Muscle of leg (tissue), 11 donors: ENCODE results near the gene SLC35E1. TPM values are rescaled to one million over a fixed set of nuclear protein-coding genes. Genes with fewer than 3 reads are reported as not detected.

Experiments used
- DNase-seq: peaks from one replicate; pipeline ENCODE4 v3.0.0; 2013
- H3K27ac ChIP-seq: one replicate; pipeline ENCODE4 v1.5.1; 2013; ENCODE audit warnings: mild to moderate bottlenecking, low read length, control low read depth
- H3K27me3 ChIP-seq: one replicate; pipeline ENCODE4 v1.6.1; 2013; ENCODE audit warnings: low read length; ENCODE audit not compliant: control insufficient read depth, insufficient read depth
- H3K36me3 ChIP-seq: one replicate; pipeline ENCODE4 v1.6.1; 2013; ENCODE audit warnings: low read length; ENCODE audit not compliant: control insufficient read depth, insufficient read depth
- H3K4me1 ChIP-seq: one replicate; pipeline ENCODE4 v1.6.1; 2013; ENCODE audit warnings: low read length; ENCODE audit not compliant: control insufficient read depth, insufficient read depth
- H3K4me3 ChIP-seq: one replicate; pipeline ENCODE4 v1.5.1; 2013; ENCODE audit warnings: low read length, control low read depth
- H3K9me3 ChIP-seq: replicated peaks from 2 replicates; pipeline ENCODE4 v1.6.1; 2013; ENCODE audit warnings: low read depth, low read length; ENCODE audit not compliant: control insufficient read depth
- whole genome bisulfite sequencing: methylation state at CpG from one replicate; pipeline ENCODE4 v1.1.5; 2013; ENCODE audit warnings: missing lambda C conversion rate; ENCODE audit not compliant: insufficient coverage; 5-methylcytosine and 5-hydroxymethylcytosine counted together
- polyA plus RNA-seq, 8 donors: library from polyadenylated mRNA; unstranded; fragments of 120-200 nt; gene quantifications; one replicate each; pipeline versions ENCODE4 v1.2.1 to v1.2.3, GENCODE V29; 2013; ENCODE audit warnings: inconsistent platforms in 1 of 8, low replicate concordance in 1 of 8; ENCODE audit not compliant: insufficient read length in 8 of 8, insufficient read depth in 1 of 8
- total RNA-seq: library from RNA; stranded (reverse); fragments of 120-200 nt; gene quantifications from one replicate; pipeline ENCODE4 v1.2.4, GENCODE V29; 2013

The SLC35E1 gene
- total and polyA plus RNA-seq, 9 donors, result 16.1 to 34.7 (median 28.3) TPM

DNA sequence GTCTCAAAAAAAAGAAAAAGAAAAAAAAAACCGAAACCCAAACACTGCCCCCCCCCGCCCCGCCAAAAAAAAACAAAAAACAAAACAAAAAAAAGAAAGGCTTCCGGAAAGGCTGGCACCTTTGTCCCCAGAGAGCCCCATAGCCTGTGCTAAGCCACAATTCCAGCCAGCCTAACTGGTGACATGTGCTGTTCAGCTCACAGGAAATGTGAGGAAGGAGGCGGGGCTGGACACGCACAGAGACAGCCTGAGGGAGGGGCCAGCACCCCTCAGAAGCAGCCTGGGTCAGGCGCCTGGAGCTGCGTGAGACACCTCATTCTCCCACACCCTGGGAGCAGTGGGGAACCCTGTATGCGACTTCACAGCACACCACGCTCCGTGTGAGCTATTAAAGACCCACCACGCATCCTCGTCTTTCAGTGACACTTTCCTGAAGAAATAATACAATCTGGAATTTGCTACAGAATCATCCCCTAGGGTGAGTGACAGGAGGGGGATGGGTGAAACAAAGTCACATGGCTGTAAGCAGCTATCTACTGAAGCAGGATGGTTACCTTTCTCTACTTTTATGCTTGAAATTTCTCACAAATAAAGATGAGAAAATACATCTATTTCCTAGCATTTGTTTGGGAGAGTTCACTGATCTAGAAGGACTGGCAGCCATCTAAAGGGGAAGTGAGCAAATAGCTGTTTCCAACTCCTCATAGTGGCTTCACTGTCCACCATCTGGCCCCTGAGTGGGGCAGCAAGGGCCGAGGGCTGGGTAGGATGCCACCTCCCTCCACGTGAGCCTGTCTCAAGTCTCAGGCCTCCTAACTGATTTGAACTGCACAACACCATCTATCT is 12.3 kb upstream of the SLC35E1 start:
- 0% methylated on average over 2 of the region's 15 CpGs for WGBS
- DNase-seq, result peak; percentile 93
- peaks cover 15% of the 10 kb centered on the region for H3K36me3 ChIP-seq
- H3K27me3 ChIP-seq, result no peaks in the 10 kb centered on the region
- peaks cover 75% of the 10 kb centered on the region for H3K4me1 ChIP-seq
- H3K9me3 ChIP-seq, result no peaks in the 10 kb centered on the region
- peak overlapping the region; percentile 13 for H3K4me3 ChIP-seq
- peak overlapping the region; percentile 91 for H3K27ac ChIP-seq

DNA sequence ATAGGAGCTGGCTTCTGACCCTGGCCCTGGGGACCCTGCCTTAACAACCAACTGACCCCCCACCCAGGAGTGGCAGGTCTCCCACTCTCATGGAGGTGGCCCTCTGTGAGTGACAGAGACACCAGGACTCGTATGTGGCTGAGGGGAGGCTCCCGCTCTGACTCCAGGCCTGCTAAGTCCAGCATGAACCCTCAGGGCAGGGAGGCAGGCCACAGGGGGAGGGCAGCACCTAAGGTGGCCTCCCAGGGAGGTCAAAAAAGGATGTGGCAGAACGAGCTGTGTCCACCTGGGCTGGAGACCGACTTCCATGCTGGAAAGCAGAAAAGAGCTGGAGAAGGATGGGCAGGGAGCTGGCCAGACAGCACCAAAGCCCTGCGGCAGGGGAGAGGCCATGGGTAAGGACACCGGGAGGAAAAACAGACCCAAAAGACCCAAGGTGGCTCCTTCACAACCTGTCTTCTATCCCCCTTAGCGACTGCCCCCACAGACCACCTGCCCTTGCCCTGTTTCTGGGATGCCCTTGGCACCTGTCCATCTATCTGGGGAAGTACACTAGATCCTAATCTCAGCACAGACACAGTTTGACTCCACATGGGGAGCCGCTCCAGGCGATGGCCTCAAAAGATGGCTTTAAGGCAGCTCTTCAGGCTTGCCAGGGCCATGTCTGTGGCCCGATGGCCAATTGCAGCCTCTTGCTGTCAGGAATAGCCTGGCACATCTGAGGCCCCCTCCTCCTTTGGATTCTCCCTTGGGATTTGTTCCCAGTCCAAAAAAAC is 10.5 kb upstream of the SLC35E1 start:
- 89% methylated on average over 10 of the region's 10 CpGs for WGBS
- no peak for DNase-seq
- Histone ChIP-seq H3K27me3 (no peaks in the 10 kb centered on the region), H3K27ac (no peak overlapping the region), H3K4me1 (peaks cover 60% of the 10 kb centered on the region), H3K4me3 (no peak overlapping the region), H3K9me3 (no peaks in the 10 kb centered on the region), H3K36me3 (peaks cover 27% of the 10 kb centered on the region)

GRCh38 chr19:16581971-16582343 is 9.7 kb upstream of the SLC35E1 start:
- Histone ChIP-seq H3K9me3 (no peaks in the 10 kb centered on the region), H3K4me3 (no peak overlapping the region), H3K36me3 (peaks cover 34% of the 10 kb centered on the region), H3K4me1 (peaks cover 53% of the 10 kb centered on the region), H3K27me3 (no peaks in the 10 kb centered on the region), H3K27ac (no peak overlapping the region)
- no peak for DNase-seq
- 75% methylated on average over 5 of the region's 6 CpGs for WGBS

DNA sequence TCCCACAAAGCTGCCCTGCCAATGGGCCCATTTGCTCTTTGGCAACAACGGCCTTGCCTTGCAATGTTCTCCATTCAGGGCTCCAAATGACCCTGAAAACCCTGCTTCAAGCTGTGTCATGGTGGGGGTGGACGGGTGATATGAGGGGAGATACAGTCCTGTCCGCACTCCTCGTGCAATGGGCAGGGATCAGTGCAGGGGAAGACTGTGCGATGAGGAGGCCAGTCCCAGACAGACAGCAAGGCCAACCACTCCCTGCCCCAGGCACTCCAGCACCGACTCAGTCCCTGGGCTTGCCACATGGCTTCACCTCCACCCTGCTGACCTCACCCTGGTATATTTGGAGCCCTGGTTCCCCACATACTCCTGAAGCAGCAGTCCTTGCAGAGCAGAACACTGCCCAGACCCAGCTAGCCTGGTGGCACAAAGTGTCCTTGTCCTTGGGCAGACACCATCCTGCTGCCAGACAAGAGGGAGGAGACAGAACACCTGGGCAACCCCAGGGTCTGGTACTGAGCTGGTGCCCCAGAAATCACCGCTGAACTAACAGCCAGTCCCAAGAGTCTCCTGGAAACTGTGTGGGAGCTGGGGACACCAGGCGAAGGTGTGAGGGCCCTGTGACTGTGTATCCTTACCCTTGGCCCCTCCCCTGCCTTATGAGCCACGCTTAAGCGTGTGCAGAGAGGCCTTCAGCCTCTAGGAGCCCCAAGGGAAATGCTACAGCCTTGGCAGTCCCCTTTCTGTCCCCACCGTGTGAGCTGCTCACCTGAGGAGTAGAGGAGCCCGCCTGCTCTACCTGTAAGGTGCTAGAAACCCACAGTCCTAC is 9.1 kb upstream of the SLC35E1 start:
- H3K4me3 ChIP-seq, result no peak overlapping the region
- no peaks in the 10 kb centered on the region for H3K27me3 ChIP-seq
- H3K4me1 ChIP-seq, result peaks cover 47% of the 10 kb centered on the region
- no peak for DNase-seq
- H3K27ac ChIP-seq, result no peak overlapping the region
- 68% methylated on average over 8 of the region's 12 CpGs for WGBS
- H3K36me3 ChIP-seq, result peaks cover 39% of the 10 kb centered on the region
- no peaks in the 10 kb centered on the region for H3K9me3 ChIP-seq

DNA sequence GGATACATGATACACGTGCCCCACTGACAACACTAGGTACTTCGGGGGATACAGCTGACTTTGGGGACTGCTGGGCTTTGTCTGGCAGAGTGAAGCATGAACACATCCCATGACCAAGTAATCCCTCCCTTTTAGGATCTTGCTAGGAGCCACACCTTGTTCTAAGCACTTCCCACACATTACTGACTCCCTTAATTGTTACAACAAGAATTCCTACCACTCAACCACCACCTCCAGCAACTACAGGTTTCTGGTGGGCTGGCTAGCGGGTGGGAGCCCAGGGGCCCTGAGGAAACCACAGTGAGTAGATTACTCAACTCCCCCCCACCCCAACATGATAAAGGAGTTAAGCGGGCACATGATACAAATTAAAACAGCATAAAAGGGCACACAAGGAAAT is 7.2 kb upstream of the SLC35E1 start:
- 80% methylated on average over 3 of the region's 4 CpGs for WGBS
- H3K36me3 ChIP-seq, result peaks cover 50% of the 10 kb centered on the region
- H3K9me3 ChIP-seq, result no peaks in the 10 kb centered on the region
- H3K4me3 ChIP-seq, result no peak overlapping the region
- H3K4me1 ChIP-seq, result peaks cover 40% of the 10 kb centered on the region
- H3K27me3 ChIP-seq, result no peaks in the 10 kb centered on the region
- H3K27ac ChIP-seq, result no peak overlapping the region
- DNase-seq, result no peak

GRCh38 chr19:16577531-16577985 is 5.3 kb upstream of the SLC35E1 start:
- Histone ChIP-seq H3K27me3 (no peaks in the 10 kb centered on the region), H3K9me3 (no peaks in the 10 kb centered on the region), H3K4me3 (no peak overlapping the region), H3K36me3 (peaks cover 59% of the 10 kb centered on the region), H3K27ac (no peak overlapping the region), H3K4me1 (peaks cover 39% of the 10 kb centered on the region)
- WGBS, result 88% methylated on average over 16 of the region's 17 CpGs
- no peak for DNase-seq

DNA sequence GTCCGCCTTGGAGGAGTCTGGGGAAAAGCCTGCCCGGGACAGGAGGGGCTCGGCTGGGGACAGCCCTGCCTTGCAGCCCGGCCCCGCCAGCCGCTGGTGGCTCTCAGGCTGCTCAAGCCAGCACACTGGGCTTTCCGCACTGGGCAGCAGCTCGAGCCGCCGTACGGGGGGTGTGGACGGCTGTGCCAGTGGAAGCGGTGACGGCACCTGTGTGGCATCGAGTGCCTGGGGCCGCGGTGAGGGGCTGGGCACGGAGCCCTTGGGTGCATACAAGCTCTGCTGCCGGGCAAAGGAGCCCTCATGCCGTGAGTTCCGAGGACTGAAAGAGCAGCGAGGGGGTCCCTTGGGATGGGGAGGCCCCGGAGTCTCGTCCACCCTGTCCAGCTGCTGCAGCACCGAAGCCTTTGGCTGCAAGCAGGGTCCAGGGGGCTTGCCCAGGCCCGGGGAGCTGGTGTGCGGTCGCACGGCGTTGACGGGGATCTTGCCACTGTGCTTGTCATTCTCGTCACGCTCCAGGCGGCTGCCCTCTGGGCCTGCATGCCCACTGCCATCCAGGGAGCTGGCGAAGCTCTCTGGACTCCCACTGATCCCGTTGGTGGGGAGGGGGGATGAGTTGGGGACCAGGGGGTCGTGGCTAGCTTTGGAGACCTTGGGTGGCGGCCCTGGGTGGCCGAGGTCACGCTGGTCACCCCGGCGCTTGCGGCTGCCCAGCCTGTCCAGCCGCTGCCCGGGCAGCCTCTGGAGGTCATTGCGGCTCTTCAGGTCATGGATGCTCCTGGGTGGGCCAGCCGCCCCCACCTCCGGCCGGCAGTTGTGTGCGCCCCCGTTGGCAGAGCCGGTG is 4.7 kb upstream of the SLC35E1 start:
- Histone ChIP-seq H3K4me1 (peaks cover 38% of the 10 kb centered on the region), H3K27ac (no peak overlapping the region), H3K4me3 (no peak overlapping the region), H3K9me3 (no peaks in the 10 kb centered on the region), H3K36me3 (peaks cover 58% of the 10 kb centered on the region), H3K27me3 (no peaks in the 10 kb centered on the region)
- WGBS, result 89% methylated on average over 44 of the region's 52 CpGs
- no peak for DNase-seq

- Histone ChIP-seq H3K4me1 (peaks cover 38% of the 10 kb centered on the region), H3K36me3 (peaks cover 50% of the 10 kb centered on the region), H3K27ac (no peak overlapping the region), H3K9me3 (no peaks in the 10 kb centered on the region), H3K27me3 (no peaks in the 10 kb centered on the region), H3K4me3 (no peak overlapping the region)
- 83% methylated on average over 48 of the region's 48 CpGs for WGBS
- no peak for DNase-seq
Observed at GRCh38 chr19:16575861-16576689, 3.9 kb upstream of the SLC35E1 start.

GRCh38 chr19:16575282-16575681 is 3.1 kb upstream of the SLC35E1 start:
- peaks cover 52% of the 10 kb centered on the region for H3K36me3 ChIP-seq

More at GRCh38 chr19:16575282-16575681, 3.1 kb upstream of the SLC35E1 start:
- no peaks in the 10 kb centered on the region for H3K27me3 ChIP-seq
- no peaks in the 10 kb centered on the region for H3K9me3 ChIP-seq
- peaks cover 37% of the 10 kb centered on the region for H3K4me1 ChIP-seq
- H3K27ac ChIP-seq, result no peak overlapping the region
- 76% methylated on average over 2 of the region's 2 CpGs for WGBS
- no peak overlapping the region for H3K4me3 ChIP-seq
- DNase-seq, result no peak
